CD4-positive, alpha-beta T cell treated with Interleukin-4 for 1 hour (primary cell): ENCODE data around the gene DST.

Experiments
- DNase-seq, 2 donors: peaks; one replicate each; pipeline ENCODE4 v3.0.0-alpha.2; 2020 to 2022

DST gene

GRCh38 chr6:56424542-56425083, 218.1 kb downstream of the DST start:
- DNase-seq, result no peak

GRCh38 chr6:56424064-56424463, 218.6 kb downstream of the DST start:
- DNase-seq, result no peak

- DNase-seq, result no peak
These were observed 222.4 kb downstream of the DST start for GRCh38 chr6:56420296-56420695.

DNA sequence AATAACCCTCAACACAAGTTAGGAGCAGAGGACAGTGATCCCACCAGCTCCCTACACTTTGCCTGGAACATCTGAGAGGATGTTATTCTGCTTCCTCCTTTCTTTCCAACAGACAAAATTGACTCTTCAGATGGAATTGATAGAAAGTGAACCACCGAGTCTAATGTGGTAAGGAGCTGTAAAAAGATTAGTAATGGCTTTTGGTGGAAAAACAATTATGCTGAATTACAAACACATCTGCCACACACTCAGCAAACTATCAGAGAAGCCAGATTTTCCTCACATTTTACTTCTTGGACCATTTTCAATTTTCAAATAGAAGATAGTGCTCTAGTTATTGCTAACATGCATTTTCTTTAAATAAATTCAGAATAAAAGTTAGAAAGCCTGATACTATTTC, 223.5 kb downstream of the DST start:
- DNase-seq, result no peak

- no peak for DNase-seq
These were observed 224.9 kb downstream of the DST start for GRCh38 chr6:56417823-56418222.

- DNase-seq, result no peak
These were observed 226.4 kb downstream of the DST start for GRCh38 chr6:56416247-56416646.

GRCh38 chr6:56408976-56409375, 233.7 kb downstream of the DST start:
- no peak for DNase-seq
